Stomach smooth muscle (tissue), 2 donors: ENCODE measurements around the gene CLSTN2.

Experiments
- H3K27ac ChIP-seq: one replicate; pipeline ENCODE4 v1.7.0; 2013; ENCODE audit warnings: mild to moderate bottlenecking, low read length, inconsistent platforms
- H3K27me3 ChIP-seq, 2 donors: one replicate each; pipeline ENCODE4 v1.7.0; 2013; ENCODE audit warnings: low read length in 2 of 2; ENCODE audit not compliant: insufficient read depth in 2 of 2, control insufficient read depth in 1 of 2
- H3K36me3 ChIP-seq, 2 donors: one replicate each; pipeline ENCODE4 v1.7.0; 2013; ENCODE audit warnings: low read length in 2 of 2; ENCODE audit not compliant: control insufficient read depth in 2 of 2, insufficient read depth in 2 of 2
- H3K4me1 ChIP-seq: one replicate; pipeline ENCODE4 v1.7.0; 2013; ENCODE audit warnings: low read length; ENCODE audit not compliant: control insufficient read depth, insufficient read depth
- H3K4me3 ChIP-seq, 2 donors: one replicate each; pipeline ENCODE4 v1.7.0; 2013; ENCODE audit warnings: low read length in 2 of 2
- H3K9ac ChIP-seq, 2 donors: one replicate each; pipeline ENCODE4 v1.7.0; 2013; ENCODE audit warnings: low read length in 2 of 2, mild to moderate bottlenecking in 1 of 2
- H3K9me3 ChIP-seq, 2 donors: one replicate each; pipeline ENCODE4 v1.7.0; 2013; ENCODE audit warnings: low read length in 2 of 2; ENCODE audit not compliant: control insufficient read depth in 2 of 2
- donor health status: healthy.
- donor health status: Pancreatic carcinoma.

The CLSTN2 gene

DNA sequence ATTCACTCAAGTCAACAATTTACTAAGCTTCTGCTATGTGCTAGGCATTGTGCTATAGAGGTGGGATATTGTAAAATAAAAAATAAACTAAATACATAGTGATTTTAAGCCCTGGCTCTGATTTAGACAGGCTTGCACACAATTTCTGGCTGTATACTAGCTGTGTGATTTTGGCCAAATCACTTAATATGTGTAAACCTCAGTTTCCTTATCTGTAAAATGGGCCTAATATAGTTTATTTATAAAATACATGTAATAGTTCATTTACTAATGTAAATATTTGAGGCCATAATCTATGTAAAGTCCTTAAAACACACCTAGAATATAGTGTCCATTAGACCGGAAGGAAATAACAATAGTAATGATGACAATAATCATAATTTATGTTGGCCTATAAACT, 363.1 kb downstream of the CLSTN2 start:
- Histone ChIP-seq H3K27ac (no peak overlapping the region), H3K9ac (no peak overlapping the region), H3K4me3 (no peak overlapping the region), H3K27me3 (no peaks in the 10 kb centered on the region), H3K4me1 (no peaks in the 10 kb centered on the region), H3K9me3 (no peaks in the 10 kb centered on the region), H3K36me3 (no peaks in the 10 kb centered on the region)

DNA sequence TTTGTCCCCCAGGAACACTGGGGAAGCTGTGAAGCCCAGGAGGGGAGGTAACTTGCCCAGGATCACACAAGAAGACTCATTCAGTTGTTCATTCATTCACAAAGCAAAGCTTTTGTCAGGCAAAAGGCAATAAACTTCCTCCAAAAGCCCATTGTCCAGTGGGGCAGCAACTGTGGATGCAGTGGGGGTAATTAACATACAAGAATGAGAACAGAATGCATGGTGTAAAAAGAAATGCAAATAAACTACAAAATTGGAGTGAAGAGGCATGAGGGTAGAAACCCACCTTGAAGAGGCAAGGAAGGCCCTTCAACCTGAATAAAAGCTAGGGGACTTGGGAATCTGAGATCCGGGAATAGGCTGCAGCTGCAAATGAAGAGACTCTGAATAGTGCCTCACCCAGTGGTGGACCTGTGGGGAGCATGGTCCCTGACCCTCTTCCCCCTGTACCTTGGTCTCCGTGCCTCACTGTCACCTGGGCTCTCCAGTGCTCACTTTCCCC, 363.6 kb downstream of the CLSTN2 start:
- H3K9ac ChIP-seq, result no peak overlapping the region
- no peaks in the 10 kb centered on the region for H3K4me1 ChIP-seq

DNA sequence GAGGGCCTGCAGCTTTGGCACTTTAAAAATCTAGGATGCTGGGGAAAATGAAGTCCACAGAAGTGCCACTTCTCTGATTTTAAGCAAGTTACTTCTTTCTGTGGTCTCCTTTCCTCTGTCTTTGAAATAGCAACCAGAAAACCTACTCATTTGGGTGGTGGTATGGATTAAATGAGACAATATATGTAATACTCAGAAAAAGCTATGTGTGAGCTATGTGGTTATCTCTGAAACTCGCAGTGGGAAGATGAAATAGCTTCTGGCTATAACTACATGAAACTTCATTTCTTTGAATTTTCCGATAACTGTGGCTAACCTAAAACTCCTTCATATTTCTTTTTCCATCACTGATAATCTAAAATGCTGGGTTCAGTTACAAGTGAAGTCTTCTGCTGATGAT, 368.9 kb downstream of the CLSTN2 start:
- no peak overlapping the region for H3K9ac ChIP-seq
- H3K27ac ChIP-seq, result no peak overlapping the region
- no peaks in the 10 kb centered on the region for H3K36me3 ChIP-seq
- no peak overlapping the region for H3K4me3 ChIP-seq
- no peaks in the 10 kb centered on the region for H3K9me3 ChIP-seq
- no peaks in the 10 kb centered on the region for H3K27me3 ChIP-seq
- no peaks in the 10 kb centered on the region for H3K4me1 ChIP-seq

More for the DNA sequence above, 363.6 kb downstream of the CLSTN2 start:
- H3K27me3 ChIP-seq, result no peaks in the 10 kb centered on the region
- no peak overlapping the region for H3K4me3 ChIP-seq
- H3K9me3 ChIP-seq, result no peaks in the 10 kb centered on the region
- no peak overlapping the region for H3K27ac ChIP-seq
- H3K36me3 ChIP-seq, result no peaks in the 10 kb centered on the region

DNA sequence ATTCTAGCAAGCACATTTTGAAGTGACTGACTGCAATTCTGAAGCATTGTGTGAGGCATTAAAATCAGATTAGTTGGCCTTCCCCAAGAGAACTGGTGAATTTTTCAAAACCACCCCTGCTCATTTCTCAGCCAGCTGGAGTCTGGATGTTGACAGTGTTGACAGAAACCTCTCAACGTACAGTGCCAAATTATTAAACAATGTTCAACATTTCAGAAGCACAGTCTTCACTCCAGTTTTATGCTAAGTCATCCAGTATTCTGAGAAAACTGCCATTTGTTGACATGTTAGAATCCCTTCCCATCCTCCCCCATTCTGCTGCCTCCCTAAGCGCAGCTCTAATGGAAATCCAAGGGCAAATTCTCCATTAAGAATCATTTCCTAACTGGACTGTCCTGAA, 373.6 kb downstream of the CLSTN2 start:
- H3K36me3 ChIP-seq, result no peaks in the 10 kb centered on the region
- no peaks in the 10 kb centered on the region for H3K27me3 ChIP-seq
- no peak overlapping the region for H3K9ac ChIP-seq
- H3K9me3 ChIP-seq, result no peaks in the 10 kb centered on the region
- H3K4me3 ChIP-seq, result no peak overlapping the region
- no peaks in the 10 kb centered on the region for H3K4me1 ChIP-seq
- H3K27ac ChIP-seq, result no peak overlapping the region

DNA sequence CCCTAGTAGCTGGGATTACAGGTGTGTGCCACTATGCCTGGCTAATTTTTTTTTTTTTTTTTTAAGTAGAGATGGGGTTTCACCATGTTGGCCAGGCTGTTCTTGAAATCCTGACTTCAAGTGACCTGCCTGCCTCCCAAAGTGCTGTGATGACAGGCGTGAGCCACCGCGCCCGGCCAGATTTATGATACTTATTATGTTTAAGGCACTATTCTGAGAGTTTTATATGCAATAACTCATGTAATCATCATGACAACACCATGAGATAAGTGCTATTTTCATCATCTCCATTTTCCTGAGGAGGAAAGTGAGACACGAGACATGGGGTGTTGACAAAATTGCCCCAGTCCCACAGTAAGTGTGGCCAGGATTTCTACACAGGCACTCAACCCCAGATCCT, 376.4 kb downstream of the CLSTN2 start:
- Histone ChIP-seq H3K27me3 (no peaks in the 10 kb centered on the region), H3K9me3 (no peaks in the 10 kb centered on the region), H3K36me3 (no peaks in the 10 kb centered on the region), H3K4me1 (no peaks in the 10 kb centered on the region), H3K4me3 (no peak overlapping the region), H3K27ac (no peak overlapping the region), H3K9ac (no peak overlapping the region)

DNA sequence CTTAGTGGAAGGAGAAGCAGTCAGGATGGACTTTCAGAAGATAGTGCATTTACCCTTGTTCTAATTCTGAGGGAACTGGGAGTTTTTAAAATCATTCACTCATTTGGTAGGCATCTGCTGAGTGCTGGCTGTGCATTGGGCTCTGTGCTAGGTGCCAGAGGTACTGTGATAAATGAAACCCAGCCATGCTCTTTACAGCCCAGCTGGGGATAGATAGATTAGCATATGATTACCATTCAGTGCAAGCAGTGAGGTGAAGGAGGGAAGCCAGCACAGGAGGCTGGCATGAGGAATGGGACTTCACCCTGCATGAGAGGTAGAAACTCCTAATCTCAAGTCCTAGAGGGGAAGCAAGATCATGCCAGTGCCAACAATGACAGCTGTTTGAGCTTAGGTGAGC, 381.0 kb downstream of the CLSTN2 start:
- Histone ChIP-seq H3K4me1 (no peaks in the 10 kb centered on the region), H3K9ac (no peak overlapping the region), H3K27ac (no peak overlapping the region), H3K27me3 (no peaks in the 10 kb centered on the region), H3K4me3 (no peak overlapping the region), H3K36me3 (no peaks in the 10 kb centered on the region), H3K9me3 (no peaks in the 10 kb centered on the region)

DNA sequence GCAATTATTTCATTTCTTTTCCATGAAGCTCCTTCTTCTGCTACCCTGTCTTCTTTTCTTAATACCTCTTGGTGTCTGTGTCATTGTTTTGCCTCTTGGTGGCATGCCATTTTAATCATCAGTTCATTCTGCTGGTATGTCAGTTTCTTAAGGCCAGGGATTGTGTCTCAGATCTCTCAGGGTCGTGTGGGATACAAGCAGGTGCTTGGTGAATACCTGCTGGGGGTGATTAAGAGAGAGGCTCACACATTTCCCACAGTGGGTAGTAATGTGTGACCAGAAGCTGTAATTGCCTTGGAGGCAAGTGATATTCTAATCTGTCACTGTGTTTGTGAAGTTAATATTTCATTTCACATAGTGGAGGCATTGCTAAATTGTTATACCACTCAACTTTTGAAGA, 381.5 kb downstream of the CLSTN2 start:
- no peaks in the 10 kb centered on the region for H3K27me3 ChIP-seq
- no peaks in the 10 kb centered on the region for H3K36me3 ChIP-seq
- H3K4me3 ChIP-seq, result no peak overlapping the region
- no peaks in the 10 kb centered on the region for H3K4me1 ChIP-seq
- no peaks in the 10 kb centered on the region for H3K9me3 ChIP-seq
- H3K27ac ChIP-seq, result no peak overlapping the region
- no peak overlapping the region for H3K9ac ChIP-seq

DNA sequence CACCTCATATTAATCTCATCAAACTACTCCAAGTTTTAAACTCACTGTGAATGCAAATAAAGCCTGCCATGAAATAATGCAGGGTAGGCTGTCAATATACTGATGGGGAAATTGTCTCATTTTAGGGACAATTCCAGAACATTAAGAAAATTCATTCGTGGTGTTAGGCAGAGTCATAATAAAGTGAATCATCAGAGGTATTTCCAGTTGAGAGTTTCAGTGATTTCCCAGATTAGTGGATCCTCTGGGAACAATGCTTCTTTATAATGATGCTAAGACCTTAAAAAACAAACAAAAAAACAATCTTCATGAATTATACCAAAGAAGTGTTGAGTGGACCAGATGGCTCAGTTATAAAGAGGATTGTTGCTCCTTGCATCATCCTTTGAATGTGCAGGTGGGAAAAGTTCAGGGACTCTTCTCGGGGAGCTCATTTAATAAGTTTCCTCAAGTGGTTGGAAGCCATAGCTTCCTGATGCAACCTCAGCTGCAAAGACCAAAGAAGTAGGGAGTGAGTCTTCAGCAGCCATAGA, 381.9 kb downstream of the CLSTN2 start:
- no peaks in the 10 kb centered on the region for H3K4me1 ChIP-seq
- no peaks in the 10 kb centered on the region for H3K27me3 ChIP-seq
- no peak overlapping the region for H3K9ac ChIP-seq
- H3K9me3 ChIP-seq, result no peaks in the 10 kb centered on the region
- no peak overlapping the region for H3K27ac ChIP-seq
- H3K4me3 ChIP-seq, result no peak overlapping the region
- no peaks in the 10 kb centered on the region for H3K36me3 ChIP-seq

DNA sequence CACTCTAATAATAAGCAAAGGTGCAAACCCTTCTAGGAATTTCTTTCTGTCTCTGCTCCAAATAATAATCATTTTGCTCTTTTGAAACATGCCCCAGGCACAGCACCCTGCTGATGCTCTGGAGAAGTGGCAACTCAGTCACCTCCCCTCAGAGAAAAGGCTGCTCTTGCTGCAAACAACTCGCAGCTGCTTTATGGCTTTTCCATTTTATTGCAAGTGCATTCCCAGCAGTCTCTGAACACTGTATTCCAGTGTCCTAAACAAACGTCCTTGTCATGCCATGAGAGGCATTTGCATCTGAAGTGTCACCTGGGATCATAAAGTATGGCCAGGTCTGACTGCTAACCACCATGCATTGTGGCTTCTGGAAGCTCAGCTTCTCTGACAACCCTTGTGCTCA, 384.8 kb downstream of the CLSTN2 start:
- Histone ChIP-seq H3K4me3 (no peak overlapping the region), H3K27ac (no peak overlapping the region), H3K4me1 (no peaks in the 10 kb centered on the region), H3K9ac (no peak overlapping the region), H3K36me3 (no peaks in the 10 kb centered on the region), H3K27me3 (no peaks in the 10 kb centered on the region), H3K9me3 (no peaks in the 10 kb centered on the region)

DNA sequence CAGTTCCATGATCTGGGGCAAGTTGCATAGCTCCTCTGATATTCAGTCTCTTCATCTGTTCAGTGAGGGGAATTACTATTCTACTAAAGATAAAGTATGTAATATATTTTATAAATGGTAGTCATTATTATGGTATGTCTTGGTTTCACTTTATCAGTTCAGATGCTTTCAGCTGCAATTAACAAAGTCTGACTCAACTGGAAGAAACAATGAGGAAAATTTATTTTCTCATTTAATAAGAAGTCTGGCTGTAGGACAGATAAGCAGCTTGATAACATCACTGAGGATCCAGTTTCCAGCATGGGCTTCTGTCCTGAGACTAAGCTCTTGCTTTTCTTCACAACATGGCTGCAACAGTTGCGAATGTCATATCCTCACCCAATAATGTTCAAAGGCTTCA, 388.6 kb downstream of the CLSTN2 start:
- Histone ChIP-seq H3K27me3 (no peaks in the 10 kb centered on the region), H3K9ac (no peak overlapping the region), H3K9me3 (no peaks in the 10 kb centered on the region), H3K4me1 (no peaks in the 10 kb centered on the region), H3K36me3 (no peaks in the 10 kb centered on the region), H3K27ac (no peak overlapping the region), H3K4me3 (no peak overlapping the region)

DNA sequence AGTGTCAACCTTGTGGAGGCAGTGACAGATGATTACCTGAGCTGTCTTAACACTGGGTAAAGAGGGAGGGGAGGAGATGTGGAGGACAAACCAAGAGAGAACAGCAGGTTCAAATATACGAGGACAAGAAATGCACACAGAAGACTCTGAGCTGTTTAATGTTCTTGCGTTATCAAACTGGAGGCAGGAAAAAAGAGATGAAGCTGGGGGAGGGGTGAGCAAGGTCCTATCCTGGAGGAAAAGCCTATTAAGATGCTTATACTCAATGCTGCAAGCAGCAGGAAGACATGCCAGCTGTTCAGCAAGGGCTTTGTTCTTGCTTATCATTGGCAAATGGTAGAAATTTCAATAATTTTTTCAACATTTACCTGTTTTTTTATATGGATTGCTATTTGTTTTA, 397.1 kb downstream of the CLSTN2 start:
- H3K9me3 ChIP-seq, result no peaks in the 10 kb centered on the region
- no peaks in the 10 kb centered on the region for H3K27me3 ChIP-seq
- H3K36me3 ChIP-seq, result no peaks in the 10 kb centered on the region
- H3K9ac ChIP-seq, result no peak overlapping the region
- no peak overlapping the region for H3K4me3 ChIP-seq
- no peaks in the 10 kb centered on the region for H3K4me1 ChIP-seq
- H3K27ac ChIP-seq, result no peak overlapping the region
